ENCODE results near the gene LRRC8A. TPM values are rescaled to one million over a fixed set of nuclear protein-coding genes. Genes with fewer than 3 reads are reported as not detected.

LRRC8A gene
- total RNA-seq, 1 experiment from 2014 or later = 22.0 TPM

DNA sequence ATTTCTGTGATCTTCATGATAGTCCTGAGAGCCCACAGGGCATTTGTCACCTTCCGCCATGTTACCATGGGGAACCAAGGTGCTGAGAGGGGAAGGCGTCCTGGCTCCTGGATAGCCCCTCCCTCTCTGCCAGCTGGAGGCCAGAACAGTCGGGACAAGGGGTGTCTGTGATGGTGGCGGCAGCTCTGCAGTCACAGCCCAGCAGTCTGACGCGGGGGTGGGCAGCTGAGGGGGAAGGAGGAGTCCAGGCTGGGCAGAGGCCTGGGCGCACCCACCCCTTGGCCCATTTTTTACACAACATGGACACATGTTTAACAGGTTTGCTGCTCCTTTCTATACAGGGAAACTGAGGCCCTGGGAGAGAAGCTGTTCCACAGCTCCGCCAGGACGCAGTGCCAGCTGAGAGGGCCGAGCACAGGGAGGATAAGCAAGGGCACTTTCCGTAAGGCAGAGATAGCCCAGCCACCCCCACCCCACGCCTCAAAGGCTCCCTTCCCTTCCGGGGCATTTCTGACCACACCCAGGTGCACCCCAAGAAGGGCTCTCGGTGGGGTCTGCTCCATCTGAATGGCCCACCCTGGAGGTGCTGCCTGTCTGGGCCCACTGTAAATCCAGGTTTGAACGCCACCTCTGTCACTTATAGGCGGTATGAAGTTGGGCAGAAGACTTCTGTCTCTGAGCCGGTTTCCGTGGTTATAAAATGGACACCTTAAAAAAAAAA is 17.1 kb downstream of the LRRC8A start:
- H3K79me2 ChIP-seq (ENCODE audit: insufficient read depth, low read length) = no peaks in the 10 kb centered on the region; the same call in 1 of the 2 replicates

More for the DNA sequence above, 17.1 kb downstream of the LRRC8A start:
- intact Hi-C loops (cut with micrococcal nuclease) = no loop called here
- 0 out of 4 replicates have a peak, but pooled peaks cover 0 to 4% of the 10 kb centered on the region in 2 experiments for H3K36me3 ChIP-seq (ENCODE audit: control insufficient read depth in 1 of 2, insufficient read depth in 2 of 2, low read length in 2 of 2)
- no peak overlapping the region for H3K4me3 ChIP-seq (replicated peaks in 1 of 2; ENCODE audit: low read depth in 1 of 2, low read length in 2 of 2)
- H3K9me3 ChIP-seq (ENCODE audit: control insufficient read depth in 1 of 2, insufficient read depth in 1 of 2, low read depth in 1 of 2, low read length in 2 of 2) = no peaks in the 10 kb centered on the region
- H3K9me2 ChIP-seq (ENCODE audit: insufficient read depth) = no peaks in the 10 kb centered on the region
- H3K4me1 ChIP-seq (ENCODE audit: control insufficient read depth in 1 of 2, insufficient read depth in 2 of 2, low read length in 2 of 2) = peaks cover 12 to 27% of the 10 kb centered on the region in 2 experiments
- no TSS peak for BruUV-seq (replicated peaks)
- no peak for TF ChIP-seq CBX3 (IDR thresholded peaks at IDR 0.05; ENCODE audit: low read depth)
- no peak for TF ChIP-seq ZFX (IDR thresholded peaks at IDR 0.05)
- TF ChIP-seq EZH2phosphoT487 (IDR thresholded peaks at IDR 0.05; ENCODE audit: borderline replicate concordance) = no peak
- TF ChIP-seq JUND (IDR thresholded peaks at IDR 0.05) = no peak
- no peak for TF ChIP-seq SRF (IDR thresholded peaks at IDR 0.05; ENCODE audit: low read depth)
- TF ChIP-seq, protein P1, sequence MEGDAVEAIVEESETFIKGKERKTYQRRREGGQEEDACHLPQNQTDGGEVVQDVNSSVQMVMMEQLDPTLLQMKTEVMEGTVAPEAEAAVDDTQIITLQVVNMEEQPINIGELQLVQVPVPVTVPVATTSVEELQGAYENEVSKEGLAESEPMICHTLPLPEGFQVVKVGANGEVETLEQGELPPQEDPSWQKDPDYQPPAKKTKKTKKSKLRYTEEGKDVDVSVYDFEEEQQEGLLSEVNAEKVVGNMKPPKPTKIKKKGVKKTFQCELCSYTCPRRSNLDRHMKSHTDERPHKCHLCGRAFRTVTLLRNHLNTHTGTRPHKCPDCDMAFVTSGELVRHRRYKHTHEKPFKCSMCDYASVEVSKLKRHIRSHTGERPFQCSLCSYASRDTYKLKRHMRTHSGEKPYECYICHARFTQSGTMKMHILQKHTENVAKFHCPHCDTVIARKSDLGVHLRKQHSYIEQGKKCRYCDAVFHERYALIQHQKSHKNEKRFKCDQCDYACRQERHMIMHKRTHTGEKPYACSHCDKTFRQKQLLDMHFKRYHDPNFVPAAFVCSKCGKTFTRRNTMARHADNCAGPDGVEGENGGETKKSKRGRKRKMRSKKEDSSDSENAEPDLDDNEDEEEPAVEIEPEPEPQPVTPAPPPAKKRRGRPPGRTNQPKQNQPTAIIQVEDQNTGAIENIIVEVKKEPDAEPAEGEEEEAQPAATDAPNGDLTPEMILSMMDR (IDR thresholded peaks at IDR 0.05 in 2 of 3, conservative IDR thresholded peaks at IDR 0.05 in 1 of 3; ENCODE audit: borderline replicate concordance in 1 of 3, insufficient read depth in 1 of 3, low read depth in 2 of 3, low read length in 2 of 3) = no peak
- TF ChIP-seq, protein P2, sequence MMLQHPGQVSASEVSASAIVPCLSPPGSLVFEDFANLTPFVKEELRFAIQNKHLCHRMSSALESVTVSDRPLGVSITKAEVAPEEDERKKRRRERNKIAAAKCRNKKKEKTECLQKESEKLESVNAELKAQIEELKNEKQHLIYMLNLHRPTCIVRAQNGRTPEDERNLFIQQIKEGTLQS (IDR thresholded peaks at IDR 0.05) = no peak
- no peak for TF ChIP-seq CEBPB (IDR thresholded peaks at IDR 0.05; ENCODE audit: low read depth)
- no peak for TF ChIP-seq EZH2 (IDR thresholded peaks at IDR 0.05)
- TF ChIP-seq ELF1 (IDR thresholded peaks at IDR 0.05; ENCODE audit: borderline replicate concordance, low read depth) = no peak
- no peak for TF ChIP-seq ZNF274 (IDR thresholded peaks at IDR 0.05; ENCODE audit: low read depth, low read length)
- TF ChIP-seq, protein P3, sequence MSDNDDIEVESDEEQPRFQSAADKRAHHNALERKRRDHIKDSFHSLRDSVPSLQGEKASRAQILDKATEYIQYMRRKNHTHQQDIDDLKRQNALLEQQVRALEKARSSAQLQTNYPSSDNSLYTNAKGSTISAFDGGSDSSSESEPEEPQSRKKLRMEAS (IDR thresholded peaks at IDR 0.05) = no peak
- no peak for TF ChIP-seq SP1 (IDR thresholded peaks at IDR 0.05; ENCODE audit: low read depth)
- TF ChIP-seq RAD21 (IDR thresholded peaks at IDR 0.05; ENCODE audit: low read depth) = no peak
- TF ChIP-seq FOSL1 (IDR thresholded peaks at IDR 0.05; ENCODE audit: low read depth) = no peak
- TF ChIP-seq POLR2AphosphoS5 (IDR thresholded peaks at IDR 0.05; ENCODE audit: low read depth, low read length) = no peak
- no peak for TF ChIP-seq YY1 (IDR thresholded peaks at IDR 0.05; ENCODE audit: extremely low read depth, insufficient replicate concordance, low read depth, low read length)
- TF ChIP-seq, protein P4, sequence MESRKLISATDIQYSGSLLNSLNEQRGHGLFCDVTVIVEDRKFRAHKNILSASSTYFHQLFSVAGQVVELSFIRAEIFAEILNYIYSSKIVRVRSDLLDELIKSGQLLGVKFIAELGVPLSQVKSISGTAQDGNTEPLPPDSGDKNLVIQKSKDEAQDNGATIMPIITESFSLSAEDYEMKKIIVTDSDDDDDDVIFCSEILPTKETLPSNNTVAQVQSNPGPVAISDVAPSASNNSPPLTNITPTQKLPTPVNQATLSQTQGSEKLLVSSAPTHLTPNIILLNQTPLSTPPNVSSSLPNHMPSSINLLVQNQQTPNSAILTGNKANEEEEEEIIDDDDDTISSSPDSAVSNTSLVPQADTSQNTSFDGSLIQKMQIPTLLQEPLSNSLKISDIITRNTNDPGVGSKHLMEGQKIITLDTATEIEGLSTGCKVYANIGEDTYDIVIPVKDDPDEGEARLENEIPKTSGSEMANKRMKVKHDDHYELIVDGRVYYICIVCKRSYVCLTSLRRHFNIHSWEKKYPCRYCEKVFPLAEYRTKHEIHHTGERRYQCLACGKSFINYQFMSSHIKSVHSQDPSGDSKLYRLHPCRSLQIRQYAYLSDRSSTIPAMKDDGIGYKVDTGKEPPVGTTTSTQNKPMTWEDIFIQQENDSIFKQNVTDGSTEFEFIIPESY (IDR thresholded peaks at IDR 0.05; ENCODE audit: extremely low read depth, insufficient replicate concordance, low read length) = no peak
- TF ChIP-seq, protein P5, sequence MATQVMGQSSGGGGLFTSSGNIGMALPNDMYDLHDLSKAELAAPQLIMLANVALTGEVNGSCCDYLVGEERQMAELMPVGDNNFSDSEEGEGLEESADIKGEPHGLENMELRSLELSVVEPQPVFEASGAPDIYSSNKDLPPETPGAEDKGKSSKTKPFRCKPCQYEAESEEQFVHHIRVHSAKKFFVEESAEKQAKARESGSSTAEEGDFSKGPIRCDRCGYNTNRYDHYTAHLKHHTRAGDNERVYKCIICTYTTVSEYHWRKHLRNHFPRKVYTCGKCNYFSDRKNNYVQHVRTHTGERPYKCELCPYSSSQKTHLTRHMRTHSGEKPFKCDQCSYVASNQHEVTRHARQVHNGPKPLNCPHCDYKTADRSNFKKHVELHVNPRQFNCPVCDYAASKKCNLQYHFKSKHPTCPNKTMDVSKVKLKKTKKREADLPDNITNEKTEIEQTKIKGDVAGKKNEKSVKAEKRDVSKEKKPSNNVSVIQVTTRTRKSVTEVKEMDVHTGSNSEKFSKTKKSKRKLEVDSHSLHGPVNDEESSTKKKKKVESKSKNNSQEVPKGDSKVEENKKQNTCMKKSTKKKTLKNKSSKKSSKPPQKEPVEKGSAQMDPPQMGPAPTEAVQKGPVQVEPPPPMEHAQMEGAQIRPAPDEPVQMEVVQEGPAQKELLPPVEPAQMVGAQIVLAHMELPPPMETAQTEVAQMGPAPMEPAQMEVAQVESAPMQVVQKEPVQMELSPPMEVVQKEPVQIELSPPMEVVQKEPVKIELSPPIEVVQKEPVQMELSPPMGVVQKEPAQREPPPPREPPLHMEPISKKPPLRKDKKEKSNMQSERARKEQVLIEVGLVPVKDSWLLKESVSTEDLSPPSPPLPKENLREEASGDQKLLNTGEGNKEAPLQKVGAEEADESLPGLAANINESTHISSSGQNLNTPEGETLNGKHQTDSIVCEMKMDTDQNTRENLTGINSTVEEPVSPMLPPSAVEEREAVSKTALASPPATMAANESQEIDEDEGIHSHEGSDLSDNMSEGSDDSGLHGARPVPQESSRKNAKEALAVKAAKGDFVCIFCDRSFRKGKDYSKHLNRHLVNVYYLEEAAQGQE (IDR thresholded peaks at IDR 0.05; ENCODE audit: low read depth) = no peak
- ATAC-seq (no peak), DNase-seq (ENCODE audit: low read depth, low spot score) (no peak)
- no peak overlapping the region for H3K4me2 ChIP-seq (ENCODE audit: low read length)
- H2AFZ ChIP-seq (ENCODE audit: low read depth, low read length, poor library complexity, severe bottlenecking) = no peak overlapping the region
- H4K20me1 ChIP-seq (ENCODE audit: insufficient read depth) = no peaks in the 10 kb centered on the region
- ChIA-PET CTCF (no interaction called here), RAD21 (ENCODE audit: low non-redundant PET in 1 of 2, low total read pairs in 2 of 2, uncharacterized antibody in 2 of 2, unreplicated experiment in 2 of 2) (no interaction called here), POLR2A (no interaction called here)
- H3K9ac ChIP-seq (ENCODE audit: low read length) = no peak overlapping the region
- H3K27ac ChIP-seq (ENCODE audit: low read depth, low read length) = no peak overlapping the region; the same call in 1 of the 2 replicates
- H3K27me3 ChIP-seq (ENCODE audit: insufficient read depth, low read length) = no peaks in the 10 kb centered on the region
